Right lobe of liver (tissue), 4 donors: ENCODE results near the gene LMF2.

Experiments used
- CTCF ChIP-seq, 4 donors: fragments of 200-600 bp in 3 of 4; fragments of 450-650 bp in 1 of 4; IDR thresholded peaks; one replicate each; pipeline versions ENCODE4 v1.5.1 to v1.8.0; 2016 to 2022; ENCODE audit warnings: antibody characterized with exemption in 4 of 4, mild to moderate bottlenecking in 2 of 4
- POLR2A ChIP-seq: fragments of 450-650 bp; IDR thresholded peaks from one replicate; pipeline ENCODE4 v1.6.1; 2017; ENCODE audit warnings: antibody characterized with exemption, mild to moderate bottlenecking
- donor health status: DM: no; HTN: no; CAD: no.
- donor health status: DM: no; HTN: no; CAD: no.
- donor health status: DM: no; HTN: yes; CAD: no.

GRCh38 chr22:50551160-50551752 is 43.8 kb upstream of the LMF2 start:
- TF ChIP-seq POLR2A (no peak), CTCF (IDR thresholded peaks at IDR 0.05) (no peak)
